Sigmoid colon (tissue), 3 donors: ENCODE measurements around the gene ISX.

Source experiments
- POLR2A ChIP-seq, 2 donors: fragments of 450-650 bp; IDR thresholded peaks; one replicate each; pipeline ENCODE4 v1.6.1; 2016; ENCODE audit warnings: antibody characterized with exemption in 2 of 2, mild to moderate bottlenecking in 2 of 2, moderate library complexity in 2 of 2
- TF ChIP-seq, protein P1 (sequence below), 4 experiments: fragments of 450-650 bp in 3 of 4; fragments of 200-600 bp in 1 of 4; IDR thresholded peaks; one replicate each; pipeline ENCODE4 v1.5.1; 2016 to 2019; ENCODE audit warnings: antibody characterized with exemption in 4 of 4, mild to moderate bottlenecking in 3 of 4, moderate library complexity in 2 of 4

DNA sequence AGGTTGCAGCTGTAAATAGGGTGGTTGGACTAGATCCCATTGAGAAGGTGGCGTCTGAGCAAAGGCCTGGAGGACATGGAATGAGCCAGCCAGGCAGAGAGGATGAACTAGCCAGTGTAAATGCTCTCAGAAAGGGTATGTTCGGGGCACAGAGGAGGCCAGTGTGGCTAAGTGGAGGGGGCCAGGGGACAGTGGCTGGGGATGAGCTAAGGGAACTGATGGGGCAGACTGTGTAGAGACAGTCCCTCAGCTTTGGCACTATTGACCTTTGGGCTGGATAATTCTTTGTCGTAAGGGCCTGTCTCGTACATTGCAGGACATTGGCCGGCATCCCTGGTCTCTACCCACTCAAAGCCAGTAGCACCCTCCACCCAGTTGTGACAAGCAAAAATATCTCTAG is 43.7 kb upstream of the ISX start:
- TF ChIP-seq, protein P1, sequence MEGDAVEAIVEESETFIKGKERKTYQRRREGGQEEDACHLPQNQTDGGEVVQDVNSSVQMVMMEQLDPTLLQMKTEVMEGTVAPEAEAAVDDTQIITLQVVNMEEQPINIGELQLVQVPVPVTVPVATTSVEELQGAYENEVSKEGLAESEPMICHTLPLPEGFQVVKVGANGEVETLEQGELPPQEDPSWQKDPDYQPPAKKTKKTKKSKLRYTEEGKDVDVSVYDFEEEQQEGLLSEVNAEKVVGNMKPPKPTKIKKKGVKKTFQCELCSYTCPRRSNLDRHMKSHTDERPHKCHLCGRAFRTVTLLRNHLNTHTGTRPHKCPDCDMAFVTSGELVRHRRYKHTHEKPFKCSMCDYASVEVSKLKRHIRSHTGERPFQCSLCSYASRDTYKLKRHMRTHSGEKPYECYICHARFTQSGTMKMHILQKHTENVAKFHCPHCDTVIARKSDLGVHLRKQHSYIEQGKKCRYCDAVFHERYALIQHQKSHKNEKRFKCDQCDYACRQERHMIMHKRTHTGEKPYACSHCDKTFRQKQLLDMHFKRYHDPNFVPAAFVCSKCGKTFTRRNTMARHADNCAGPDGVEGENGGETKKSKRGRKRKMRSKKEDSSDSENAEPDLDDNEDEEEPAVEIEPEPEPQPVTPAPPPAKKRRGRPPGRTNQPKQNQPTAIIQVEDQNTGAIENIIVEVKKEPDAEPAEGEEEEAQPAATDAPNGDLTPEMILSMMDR (IDR thresholded peaks at IDR 0.05) = no peak
- TF ChIP-seq POLR2A (IDR thresholded peaks at IDR 0.05) = no peak
